Endothelial cell of umbilical vein (primary cell): ENCODE measurements around the gene OCA2. TPM values are rescaled to one million over a fixed set of nuclear protein-coding genes. Genes with fewer than 3 reads are reported as not detected.

Experiments
- BruUV-seq: library from RNA; stranded (reverse); fragments of 400-500 nt; replicated peaks from 2 replicates; lab custom pipeline; 2021; lab: Mats Ljungman, UMichigan
- CTCF ChIA-PET: fragments of 300-600, 350-600 bp; sonication (Branson Sonifier 250); formaldehyde crosslinking; loops from one replicate; lab custom pipeline; 2021; ENCODE audit warnings: antibody characterized with exemption, inconsistent platforms; lab: Charles Lee
- POLR2A ChIA-PET: fragments of 300-600, 350-600 bp; sonication (Branson Sonifier 250); formaldehyde crosslinking; loops from one replicate; lab custom pipeline; 2021; ENCODE audit warnings: antibody characterized with exemption, inconsistent platforms; lab: Charles Lee
- DNase-seq: peaks from one replicate; pipeline ENCODE4 v3.0.0-alpha.2; 2011; ENCODE audit warnings: low read depth, low spot score
- FAIRE-seq: peaks from 2 replicates; lab custom pipeline; 2011; peaks lifted over from hg19 to GRCh38; lab: Jason Lieb, UNC
- H2AFZ ChIP-seq: 2 replicates; pipeline ENCODE4 v1.6.0; 2012; ENCODE audit warnings: low read depth, low read length, control low read depth, inconsistent platforms
- H3K27ac ChIP-seq: 2 replicates; pipeline ENCODE4 v1.5.1; 2011; ENCODE audit warnings: low read depth, mild to moderate bottlenecking, control low read depth, low read length, moderate library complexity; ENCODE audit not compliant: insufficient read depth
- H3K27me3 ChIP-seq, 2 experiments: 2 replicates each; pipeline versions ENCODE4 v1.6.0 to v1.6.1; 2011; ENCODE audit warnings: low read length in 2 of 2, mixed read lengths in 1 of 2; ENCODE audit not compliant: control insufficient read depth in 2 of 2, insufficient read depth in 2 of 2
- H3K36me3 ChIP-seq, 2 experiments: 2 replicates in 1 of 2; 3 replicates in 1 of 2; pipeline ENCODE4 v1.5.1; 2011; ENCODE audit warnings: low read length in 2 of 2, mild to moderate bottlenecking in 1 of 2, moderate library complexity in 1 of 2; ENCODE audit not compliant: control insufficient read depth in 2 of 2, insufficient read depth in 2 of 2; ENCODE audit errors: extremely low read depth in 1 of 2
- H3K4me1 ChIP-seq: 3 replicates; pipeline ENCODE4 v1.5.1; 2011; ENCODE audit warnings: mild to moderate bottlenecking, low read length; ENCODE audit not compliant: control insufficient read depth, insufficient read depth; ENCODE audit errors: extremely low read depth
- H3K4me2 ChIP-seq: 2 replicates; pipeline ENCODE4 v1.6.1; 2011; ENCODE audit warnings: low read length, control low read depth, mixed read lengths; ENCODE audit not compliant: insufficient read depth
- H3K4me3 ChIP-seq, 3 experiments: fragments of 200-600 bp in 1 of 3; sonication (generic), shearing (Covaris generic) in 1 of 3; replicated peaks in 1 of 3; 2 replicates each; pipeline ENCODE4 v1.5.1; 2011 to 2016; ENCODE audit warnings: control low read depth in 3 of 3, low read length in 3 of 3, mild to moderate bottlenecking in 2 of 3, inconsistent platforms in 1 of 3, low read depth in 1 of 3, moderate library complexity in 1 of 3; ENCODE audit not compliant: insufficient read depth in 1 of 3
- H3K79me2 ChIP-seq: 2 replicates; pipeline ENCODE4 v1.6.0; 2012; ENCODE audit warnings: low read length, inconsistent platforms; ENCODE audit not compliant: control insufficient read depth, insufficient read depth
- H3K9ac ChIP-seq: replicated peaks from 2 replicates; pipeline ENCODE3; 2011; ENCODE audit warnings: low read length, control low read depth; ENCODE audit not compliant: insufficient read depth; ENCODE audit errors: extremely low read depth
- H3K9me1 ChIP-seq: replicated peaks from 3 replicates; pipeline ENCODE4 v1.6.0; 2011; ENCODE audit warnings: mild to moderate bottlenecking, low read length; ENCODE audit not compliant: control insufficient read depth, insufficient read depth; ENCODE audit errors: extremely low read depth
- H3K9me3 ChIP-seq: replicated peaks from 2 replicates; pipeline ENCODE4 v1.5.1; 2012; ENCODE audit warnings: low read length, inconsistent platforms; ENCODE audit not compliant: control insufficient read depth, insufficient read depth
- H4K20me1 ChIP-seq: replicated peaks from 2 replicates; pipeline ENCODE3; 2011; ENCODE audit warnings: mild to moderate bottlenecking, low read length; ENCODE audit not compliant: control insufficient read depth, insufficient read depth; ENCODE audit errors: extremely low read depth
- CTCF ChIP-seq, 2 donors: IDR thresholded peaks; 1 replicate in 1 of 2; 2 replicates in 1 of 2; pipeline ENCODE4 v1.5.1; 2011; ENCODE audit warnings: low read length in 2 of 2, mild to moderate bottlenecking in 2 of 2, moderate library complexity in 2 of 2, control low read depth in 1 of 2, inconsistent platforms in 1 of 2, low read depth in 1 of 2; ENCODE audit not compliant: insufficient read depth in 1 of 2; ENCODE audit errors: extremely low read depth in 1 of 2
- EZH2 ChIP-seq: IDR thresholded peaks from 2 replicates; pipeline ENCODE4 v1.6.1; 2012; ENCODE audit warnings: borderline replicate concordance, low read depth, mild to moderate bottlenecking, moderate library complexity, low read length, inconsistent platforms; ENCODE audit not compliant: severe bottlenecking
- FOS ChIP-seq: IDR thresholded peaks from 2 replicates; pipeline ENCODE4 v1.6.1; 2011; ENCODE audit warnings: mild to moderate bottlenecking, low read length, moderate library complexity, borderline replicate concordance; ENCODE audit not compliant: insufficient read depth
- GATA2 ChIP-seq: IDR thresholded peaks from 2 replicates; pipeline ENCODE4 v1.7.0; 2011; ENCODE audit warnings: low read depth, mild to moderate bottlenecking, moderate library complexity, mixed read lengths, low read length; ENCODE audit not compliant: insufficient read length, insufficient read depth
- JUN ChIP-seq: IDR thresholded peaks from 2 replicates; pipeline ENCODE4 v1.6.1; 2011; ENCODE audit warnings: borderline replicate concordance, low read depth; ENCODE audit not compliant: insufficient read length, insufficient read depth
- MAX ChIP-seq: IDR thresholded peaks from 2 replicates; pipeline ENCODE4 v1.6.1; 2011; ENCODE audit not compliant: insufficient read depth, insufficient read length
- MYC ChIP-seq: IDR thresholded peaks from one replicate; pipeline ENCODE4 v1.6.1; 2011; ENCODE audit warnings: mild to moderate bottlenecking, low read depth, low read length
- POLR2A ChIP-seq: IDR thresholded peaks from 2 replicates; pipeline ENCODE4 v1.6.1; 2012; ENCODE audit warnings: low read depth, mild to moderate bottlenecking, control low read depth, low read length
- POLR2AphosphoS5 ChIP-seq: IDR thresholded peaks from 2 replicates; pipeline ENCODE4 v1.6.1; 2012; ENCODE audit warnings: low read depth, mild to moderate bottlenecking, control low read depth, low read length, moderate library complexity; ENCODE audit not compliant: insufficient read depth
- dilution Hi-C: fragments of 300-500 bp; cut with MboI; formaldehyde crosslinking; loops from one replicate; pipeline ENCODE4 v1.15.0; 2019; ENCODE audit warnings: low sequenced_read_pairs; ENCODE audit not compliant: extremely low pct_ligation_motif_present
- intact Hi-C: fragments of 100-400 bp; cut with micrococcal nuclease; formaldehyde crosslinking; loops from one replicate; pipeline ENCODE4 v1.10.0; 2022
- polyA plus RNA-seq, 4 experiments: library from polyadenylated mRNA; depleted of rRNA in 3 of 4; stranded (reverse) in 3 of 4; unstranded in 1 of 4; fragments of >200 nt; gene quantifications; 2 replicates each; pipeline versions ENCODE4 v1.2.1 to v1.2.3, GENCODE V29; 2011 to 2012; ENCODE audit warnings: missing spikeins in 1 of 4
- total RNA-seq: library from RNA; stranded (reverse); gene quantifications from 2 replicates; pipeline ENCODE4 v1.2.3, GENCODE V29; 2021

The OCA2 gene
- total and polyA plus RNA-seq, 2 donors (not counting 3 experiments of a cell fraction or from before 2014, with no cell fraction given): not detected

- intact Hi-C loops (no loop called here), dilution Hi-C loops (no loop called here)
- POLR2A ChIA-PET: no interaction called here
- FAIRE-seq (no peak), DNase-seq (no peak)
- H4K20me1 ChIP-seq: no peaks in the 10 kb centered on the region
- TF ChIP-seq JUN (no peak), POLR2AphosphoS5 (no peak), GATA2 (no peak), MAX (no peak), EZH2 (no peak), MYC (no peak), FOS (no peak), CTCF (IDR thresholded peaks at IDR 0.05; ENCODE audit: extremely low read depth in 1 of 2, insufficient read depth in 1 of 2, low read depth in 1 of 2, low read length in 2 of 2) (no peak), POLR2A (no peak)
- no peak overlapping the region for H2AFZ ChIP-seq
- H3K36me3 ChIP-seq: no peaks in the 10 kb centered on the region
- BruUV-seq: no TSS peak
- no peaks in the 10 kb centered on the region for H3K9me3 ChIP-seq
- H3K4me3 ChIP-seq: no peak overlapping the region
- H3K27me3 ChIP-seq: no peaks in the 10 kb centered on the region
- H3K9ac ChIP-seq: no peak overlapping the region
- H3K27ac ChIP-seq: no peak overlapping the region
- no peaks in the 10 kb centered on the region for H3K9me1 ChIP-seq
- H3K4me2 ChIP-seq: no peak overlapping the region
- CTCF ChIA-PET: no interaction called here
- no peaks in the 10 kb centered on the region for H3K4me1 ChIP-seq
- H3K79me2 ChIP-seq: no peaks in the 10 kb centered on the region
These were observed 49.5 kb downstream of the OCA2 start for GRCh38 chr15:28049581-28049980.
